Measurements from ENCODE around the gene TENM4.

The TENM4 gene

GRCh38 chr11:79102840-79103239 is 338.0 kb downstream of the TENM4 start:
- DNase-seq: no peak

GRCh38 chr11:79101656-79102055 is 339.2 kb downstream of the TENM4 start:
- peak; percentile 7 for DNase-seq

- peak; percentile 47 for DNase-seq
Observed at GRCh38 chr11:79100093-79100910, 340.5 kb downstream of the TENM4 start.

DNA sequence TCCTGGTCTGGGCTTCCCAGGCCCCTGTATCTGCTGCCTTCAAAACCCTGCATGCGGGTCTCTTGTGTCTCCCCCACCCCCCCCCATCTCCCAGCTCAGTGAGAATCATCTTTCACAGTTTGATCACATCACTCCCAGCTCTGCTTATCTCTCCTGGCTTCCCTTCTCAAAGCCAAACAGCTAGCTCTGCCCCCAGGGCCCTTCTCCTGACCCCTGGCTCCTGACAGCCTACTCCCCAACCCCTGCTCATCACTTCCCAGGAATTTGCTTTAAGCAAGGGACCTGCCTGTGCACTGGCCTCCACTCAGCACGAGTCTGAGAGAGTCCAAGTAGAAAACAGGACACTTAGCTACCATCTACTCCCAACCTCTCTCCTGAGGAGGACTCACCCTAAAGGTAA is 342.7 kb downstream of the TENM4 start:
- no peak for DNase-seq

- no peak for DNase-seq
Observed at GRCh38 chr11:79097246-79097875, 343.5 kb downstream of the TENM4 start.

- no peak for DNase-seq
Observed at GRCh38 chr11:79095424-79095823, 345.4 kb downstream of the TENM4 start.

GRCh38 chr11:79094616-79095015 is 346.2 kb downstream of the TENM4 start:
- no peak for DNase-seq

GRCh38 chr11:79092791-79093353 is 348.0 kb downstream of the TENM4 start:
- no peak for DNase-seq

- DNase-seq: no peak
Observed at GRCh38 chr11:79090191-79090705, 350.6 kb downstream of the TENM4 start.

- DNase-seq: no peak
Observed at GRCh38 chr11:79089601-79090000, 351.2 kb downstream of the TENM4 start.

DNA sequence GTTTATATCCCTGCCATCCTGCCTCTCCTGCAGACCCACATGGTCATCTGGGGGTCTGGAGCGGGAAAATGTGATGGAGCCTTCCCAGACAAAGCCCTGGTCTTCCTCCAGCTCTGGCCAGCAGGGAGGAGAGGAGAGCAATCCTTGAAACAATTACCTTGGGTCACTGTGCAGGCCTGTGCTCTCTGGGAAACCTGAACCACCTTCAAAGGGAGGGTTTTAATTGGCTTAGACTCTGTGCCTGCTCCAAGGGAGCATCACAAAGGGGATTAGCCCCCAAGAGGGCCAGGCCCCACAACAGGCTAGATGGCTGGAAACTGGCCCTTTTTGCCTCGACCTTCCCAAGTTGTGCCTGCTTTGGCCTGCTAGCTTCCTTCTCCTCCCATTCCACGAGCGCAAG is 351.9 kb downstream of the TENM4 start:
- DNase-seq: no peak

DNA sequence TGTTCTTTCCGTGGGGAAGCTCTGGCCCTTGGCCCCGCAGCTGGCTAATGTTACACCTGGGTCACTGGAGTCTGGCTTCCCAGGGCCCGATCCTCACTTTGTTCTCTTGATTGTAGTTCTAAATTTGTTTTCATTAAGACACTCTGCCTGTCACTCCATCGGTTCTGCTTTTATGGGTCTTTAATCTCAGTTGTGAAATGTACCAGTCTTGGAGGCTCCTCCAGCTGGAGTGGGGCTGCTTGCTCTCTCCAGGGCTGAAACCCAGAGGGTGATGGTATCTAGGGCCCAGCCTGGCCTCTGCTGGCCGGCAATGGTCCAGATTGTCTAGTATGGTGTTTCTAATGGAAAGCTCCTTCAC is 352.9 kb downstream of the TENM4 start:
- no peak for DNase-seq

DNA sequence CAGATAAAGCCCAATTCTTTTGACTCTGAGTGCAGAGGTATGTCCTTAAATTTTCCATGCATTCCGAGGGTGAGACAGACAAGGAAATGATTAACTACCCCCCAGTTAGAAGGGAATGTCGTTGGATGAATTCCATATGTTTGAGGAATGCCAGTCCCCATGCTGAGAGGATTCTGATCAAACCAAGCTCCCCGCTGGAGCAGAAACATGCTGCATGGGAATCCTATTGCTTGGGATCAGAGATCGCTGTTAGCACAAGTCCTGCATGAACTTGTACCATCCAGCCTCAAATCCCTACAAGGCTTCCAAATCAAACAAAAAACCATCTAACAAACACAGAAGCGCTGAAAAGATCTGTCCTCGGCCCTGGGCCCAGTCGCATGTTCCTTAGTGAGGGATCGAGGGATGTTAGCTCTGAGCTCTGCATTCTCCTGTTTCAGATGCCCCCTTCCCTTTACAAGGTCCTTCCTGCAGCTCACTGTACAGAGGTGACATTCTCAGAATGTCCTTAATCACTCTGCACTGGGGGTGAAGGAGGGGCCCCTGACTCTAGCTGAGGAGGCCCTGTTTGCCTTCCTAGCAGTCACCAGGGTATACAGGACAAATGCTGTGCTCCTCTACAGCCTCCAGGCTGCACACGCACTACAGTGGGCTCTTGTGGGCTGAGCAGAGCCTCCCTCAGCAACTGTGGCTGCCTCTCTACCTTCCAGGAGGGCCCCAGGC is 353.4 kb downstream of the TENM4 start:
- DNase-seq: no peak

DNA sequence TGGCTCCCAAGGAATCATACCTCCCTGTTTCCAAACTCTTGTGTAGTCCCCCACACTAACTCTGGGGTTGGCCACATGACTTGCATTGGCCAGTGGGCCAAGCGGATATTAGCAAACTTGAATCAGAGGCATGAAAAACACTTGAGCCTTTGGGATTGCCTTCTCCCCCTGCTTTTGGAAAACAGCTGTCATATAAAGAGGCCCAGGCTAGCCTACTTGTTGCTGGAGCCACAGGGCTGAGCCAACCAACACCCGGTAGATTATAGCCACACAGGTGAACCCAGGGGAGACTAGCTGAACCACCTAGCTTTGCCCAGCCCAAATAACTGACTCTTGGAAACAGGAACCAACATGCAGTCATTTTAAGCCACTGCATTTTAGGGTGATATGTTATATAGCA is 354.8 kb downstream of the TENM4 start:
- DNase-seq: no peak

DNA sequence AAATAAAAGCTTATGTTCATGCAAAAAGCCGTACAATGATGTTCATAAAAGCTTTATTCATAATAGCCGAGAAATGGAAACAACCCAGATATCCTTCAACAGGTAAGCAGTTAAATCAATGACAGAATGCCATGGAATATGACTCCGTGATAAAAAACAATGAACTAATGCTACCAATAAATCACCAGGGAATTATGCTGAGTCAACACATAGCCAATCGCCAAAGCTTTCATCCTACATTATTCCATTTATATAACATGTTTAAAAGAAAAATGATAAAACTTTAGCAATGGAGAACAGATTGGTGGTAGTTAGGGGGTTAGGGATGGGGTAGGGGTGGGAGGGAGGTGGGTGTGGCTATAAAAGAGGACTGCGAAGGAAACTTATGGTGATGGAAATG is 356.4 kb downstream of the TENM4 start:
- no peak for DNase-seq

DNA sequence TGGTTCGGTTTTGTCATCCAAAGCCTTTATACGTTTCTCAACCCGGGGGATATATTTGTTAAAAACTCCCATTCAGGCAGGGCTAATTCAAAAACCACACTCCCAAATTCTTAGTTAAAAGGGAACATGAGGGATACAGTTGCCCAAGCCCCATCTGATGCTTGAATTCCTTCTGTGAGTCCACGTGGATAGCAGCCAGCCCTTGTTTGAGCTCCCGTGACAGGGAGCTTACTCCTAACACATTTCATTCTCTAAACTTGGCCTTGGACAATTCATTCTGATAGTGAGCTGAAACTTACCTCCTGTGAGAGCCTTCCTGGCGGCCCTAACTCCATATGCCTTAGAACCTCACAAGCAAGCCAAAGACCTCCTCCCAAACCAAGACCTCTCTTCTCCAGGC is 357.5 kb downstream of the TENM4 start:
- no peak for DNase-seq

DNA sequence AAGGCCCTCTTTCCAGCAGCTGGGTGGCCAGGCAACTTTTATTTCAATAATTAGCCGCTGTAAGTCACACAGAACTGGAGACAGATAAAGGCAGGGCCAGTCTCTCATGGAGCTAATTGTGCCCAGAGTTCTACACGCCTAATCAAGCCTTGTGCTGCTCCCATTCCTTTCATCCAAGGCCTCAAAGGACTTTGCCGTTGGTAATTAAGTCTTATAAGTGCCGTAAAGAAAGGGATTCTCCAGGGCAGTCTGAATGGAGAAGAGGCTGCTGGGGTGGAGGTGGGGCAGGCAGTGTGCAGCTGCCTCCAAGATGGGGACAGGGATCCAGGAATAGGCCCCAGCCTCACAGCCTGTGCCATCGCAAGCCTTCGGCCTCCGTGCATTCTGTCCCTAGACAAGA is 357.9 kb downstream of the TENM4 start:
- DNase-seq: no peak

GRCh38 chr11:79082280-79082679 is 358.6 kb downstream of the TENM4 start:
- DNase-seq: no peak

DNA sequence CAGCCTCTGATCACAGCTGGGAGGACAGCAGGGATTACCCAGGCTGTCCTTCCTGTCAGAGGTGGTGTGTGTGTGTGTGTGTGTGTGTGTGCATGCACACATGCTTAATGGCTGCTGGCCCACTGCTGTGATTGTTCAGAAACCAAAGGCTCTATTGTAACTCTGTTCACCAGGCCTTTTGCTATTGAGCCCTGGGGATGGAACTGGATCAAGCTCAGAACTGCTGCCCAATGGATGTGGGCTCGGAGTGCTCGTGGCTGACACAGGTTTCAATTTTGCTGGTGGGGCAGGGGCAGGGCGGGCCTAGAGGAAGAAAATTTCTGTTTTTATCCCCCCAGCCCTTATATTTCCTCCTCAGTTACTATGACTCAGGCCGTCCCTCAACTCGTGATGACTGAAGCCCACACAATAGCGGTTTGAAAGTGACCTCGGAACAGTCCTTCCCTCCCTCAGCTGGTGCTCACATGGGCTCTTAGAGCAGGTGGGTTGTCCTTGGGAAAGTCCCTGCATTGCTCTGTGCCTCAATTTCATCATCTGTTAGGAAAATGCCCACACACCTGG is 359.3 kb downstream of the TENM4 start:
- DNase-seq: no peak

DNA sequence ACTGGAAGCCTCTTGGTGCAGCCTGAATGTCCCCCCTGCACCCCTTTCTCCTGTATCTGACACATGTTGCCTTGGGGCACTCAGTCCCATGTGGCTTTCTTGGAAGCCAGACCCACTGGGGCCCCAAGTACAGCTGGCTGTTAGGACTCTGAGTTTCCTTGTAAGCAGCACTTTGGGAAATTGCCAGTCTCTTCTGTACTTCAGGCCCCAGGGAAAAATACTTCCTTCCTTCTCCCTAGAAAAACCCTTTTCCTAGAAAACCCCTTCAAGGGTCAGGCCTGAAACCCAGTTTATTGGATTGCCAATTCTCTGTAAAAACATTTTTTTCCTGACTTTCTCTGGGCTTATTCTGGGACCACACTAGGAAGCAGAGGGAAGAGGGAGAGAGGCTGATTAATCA is 360.3 kb downstream of the TENM4 start:
- DNase-seq: no peak

DNA sequence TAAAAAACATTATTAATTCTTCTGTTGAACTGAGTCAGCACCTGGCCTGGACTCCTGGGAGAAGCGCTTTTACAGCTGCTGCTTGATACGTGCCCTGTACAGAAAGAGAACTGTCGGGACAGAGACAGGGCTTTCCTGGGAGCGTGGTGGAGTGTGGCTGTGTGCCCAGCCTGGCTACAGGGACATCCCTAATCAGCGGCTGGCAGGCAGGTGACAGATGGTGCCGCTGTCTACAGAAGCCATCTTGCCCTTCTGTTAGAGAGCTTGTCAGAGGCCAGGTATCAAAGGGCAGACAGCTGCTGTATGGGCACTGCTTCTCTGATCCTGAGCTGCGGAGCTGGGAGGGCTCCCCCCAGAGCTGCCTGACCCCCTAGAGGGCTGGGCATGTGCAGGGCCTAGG is 361.8 kb downstream of the TENM4 start:
- peak; percentile 88 for DNase-seq

DNA sequence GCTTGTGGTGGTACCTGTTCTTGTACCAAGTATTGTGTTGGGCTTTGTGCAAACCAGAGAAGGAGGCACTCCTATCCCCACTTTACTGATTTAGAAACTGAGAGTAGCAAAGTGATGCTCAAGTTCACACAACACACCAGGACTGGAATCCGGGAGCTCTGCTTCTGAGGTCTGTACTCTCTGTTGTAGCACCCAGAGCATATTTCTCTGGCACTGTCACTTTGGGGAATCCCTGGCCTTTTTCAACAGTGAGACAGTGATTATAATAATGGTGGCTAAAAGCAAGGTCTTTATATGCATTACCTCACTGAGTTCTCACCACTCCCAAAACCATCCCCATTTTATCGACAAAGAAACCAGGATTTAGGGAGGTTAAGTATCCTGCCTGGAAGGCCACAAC is 362.4 kb downstream of the TENM4 start:
- DNase-seq: no peak

- no peak for DNase-seq
Observed at GRCh38 chr11:79077702-79078330, 363.0 kb downstream of the TENM4 start.

All from NCI-H524 treated with DMSO at 0.1 percent for 48 hours (cell line).